K562 (cell line): Measurements from ENCODE around the gene CEP290.

Source experiments
- ARID2 ChIP-seq: fragments of 450-650 bp; IDR thresholded peaks from 2 replicates; pipeline ENCODE4 v1.6.1; 2017; ENCODE audit warnings: antibody characterized with exemption, mild to moderate bottlenecking
- IRF2 ChIP-seq: sonication (generic); formaldehyde crosslinking; IDR thresholded peaks from 2 replicates; pipeline ENCODE4 v1.8.1; 2022; ENCODE audit warnings: mild to moderate bottlenecking, missing genetic modification reagents

- TF ChIP-seq ARID2 (no peak), IRF2 (CRISPR knock-in tag) (no peak)
Measured at GRCh38 chr12:88182416-88182815, 40.5 kb upstream of the CEP290 start.
